HepG2 (cell line): ENCODE results near the gene TTYH2. TPM values are rescaled to one million over a fixed set of nuclear protein-coding genes. Genes with fewer than 3 reads are reported as not detected.

ENCODE experiments used
- ATAC-seq: fragments of 200-7000 bp; cut with Tn5 transposase; 3 replicates; pipeline ENCODE4 v1.9.1; 2020; ENCODE audit warnings: mild to moderate bottlenecking, moderate library complexity
- BruUV-seq: library from RNA; stranded (reverse); fragments of 400-500 nt; replicated peaks from 2 replicates; lab custom pipeline; 2021; lab: Mats Ljungman, UMichigan
- CTCF ChIA-PET: fragments of 300-600 bp; formaldehyde crosslinking; extraction: SDS; loops from one replicate; lab custom pipeline; 2021; ENCODE audit warnings: low total read pairs, inconsistent platforms, low intra/inter-chr PET ratio; lab: Yijun Ruan, JAX
- POLR2A ChIA-PET: fragments of 350-600 bp; sonication (Branson Sonifier 250); formaldehyde crosslinking; loops from one replicate; lab custom pipeline; 2020; ENCODE audit warnings: antibody characterized with exemption, inconsistent platforms; lab: Yijun Ruan, JAX
- DNase-seq: peaks from one replicate; pipeline ENCODE4 v3.0.0-alpha.2; 2015; ENCODE audit warnings: low spot score
- FAIRE-seq: peaks from 3 replicates; lab custom pipeline; 2011; peaks lifted over from hg19 to GRCh38; lab: Jason Lieb, UNC
- H2AFZ ChIP-seq: one replicate; pipeline ENCODE4 v1.6.1; 2011; ENCODE audit warnings: low read length, inconsistent platforms
- H3K27ac ChIP-seq: fragments of 300-600 bp; 3 replicates; pipeline ENCODE4 v1.8.0; 2011; ENCODE audit warnings: mixed run types, mild to moderate bottlenecking, mixed read lengths, low read length, inconsistent platforms; ENCODE audit not compliant: insufficient read depth; ENCODE audit errors: extremely low read length
- H3K27me3 ChIP-seq, 2 experiments: fragments of 200-600 bp in 1 of 2; 2 replicates in 1 of 2; 3 replicates in 1 of 2; pipeline versions ENCODE4 v1.6.0 to v1.8.0; 2011; ENCODE audit warnings: low read length in 2 of 2, mild to moderate bottlenecking in 2 of 2, moderate library complexity in 2 of 2, inconsistent platforms in 1 of 2; ENCODE audit not compliant: insufficient read depth in 2 of 2, control insufficient read depth in 1 of 2
- H3K36me3 ChIP-seq, 2 experiments: fragments of 200-600 bp in 1 of 2; replicated peaks in 1 of 2; 2 replicates in 1 of 2; 3 replicates in 1 of 2; pipeline versions ENCODE4 v1.5.1 to v1.8.0; 2011; ENCODE audit warnings: low read length in 2 of 2, inconsistent platforms in 1 of 2; ENCODE audit not compliant: insufficient read depth in 2 of 2, control insufficient read depth in 1 of 2
- H3K4me1 ChIP-seq: 2 replicates; pipeline ENCODE4 v1.5.1; 2012; ENCODE audit warnings: low read length, inconsistent platforms; ENCODE audit not compliant: insufficient read depth
- H3K4me2 ChIP-seq: 2 replicates; pipeline ENCODE4 v1.6.0; 2011; ENCODE audit warnings: low read depth, low read length, inconsistent platforms
- H3K4me3 ChIP-seq, 3 experiments: fragments of 200-600 bp in 1 of 3; sonication (generic), shearing (Covaris generic) in 1 of 3; replicated peaks in 1 of 3; 2 replicates each; pipeline ENCODE4 v1.5.1; 2011 to 2016; ENCODE audit warnings: low read length in 3 of 3, inconsistent platforms in 2 of 3, low read depth in 2 of 3, mild to moderate bottlenecking in 2 of 3, control low read depth in 1 of 3, mixed read lengths in 1 of 3; ENCODE audit not compliant: insufficient read depth in 1 of 3
- H3K79me2 ChIP-seq: one replicate; pipeline ENCODE4 v1.6.1; 2011; ENCODE audit warnings: low read length, inconsistent platforms; ENCODE audit not compliant: insufficient read depth
- H3K9ac ChIP-seq: 2 replicates; pipeline ENCODE4 v1.6.0; 2011; ENCODE audit warnings: mild to moderate bottlenecking, low read depth, low read length, inconsistent platforms; ENCODE audit not compliant: insufficient read depth
- H3K9me3 ChIP-seq: 2 replicates; pipeline ENCODE4 v1.5.1; 2012; ENCODE audit warnings: mild to moderate bottlenecking, low read length
- H4K20me1 ChIP-seq: 2 replicates; pipeline ENCODE4 v1.6.0; 2011; ENCODE audit warnings: inconsistent platforms, mild to moderate bottlenecking, low read length, moderate library complexity; ENCODE audit not compliant: insufficient read depth
- MNT ChIP-seq: fragments of 450-650 bp; IDR thresholded peaks from 2 replicates; pipeline ENCODE4 v1.6.1; 2016
- NR2F2 ChIP-seq: IDR thresholded peaks from 2 replicates; pipeline ENCODE4 v1.6.1; 2012; ENCODE audit warnings: low read depth, inconsistent platforms, borderline replicate concordance
- PRDM15 ChIP-seq: sonication (generic); formaldehyde crosslinking; IDR thresholded peaks from 2 replicates; pipeline ENCODE4 v1.4.0; 2020; ENCODE audit warnings: missing genetic modification reagents
- REST ChIP-seq, 2 experiments: IDR thresholded peaks; 2 replicates each; pipeline ENCODE4 v1.6.1; 2011 to 2012; ENCODE audit warnings: low read length in 2 of 2, borderline replicate concordance in 1 of 2, low read depth in 1 of 2, mild to moderate bottlenecking in 1 of 2, moderate library complexity in 1 of 2
- ZNF883 ChIP-seq: sonication (generic); formaldehyde crosslinking; IDR thresholded peaks from 2 replicates; pipeline ENCODE4 v1.5.1; 2020; ENCODE audit warnings: mild to moderate bottlenecking, missing genetic modification reagents; ENCODE audit errors: not compliant biosample characterization
- WGBS: methylation state at CpG from one replicate; pipeline ENCODE4 v1.1.6; 2017; ENCODE audit warnings: low lambda C conversion rate; 5-methylcytosine and 5-hydroxymethylcytosine counted together
- in situ Hi-C: cut with HindIII; loops from 2 replicates; pipeline ENCODE4 v1.10.0; 2017; ENCODE audit warnings: low pct_unique_long_range_greater_than_20kb; ENCODE audit not compliant: extremely low pct_ligation_motif_present
- intact Hi-C: fragments of 100-400 bp; cut with micrococcal nuclease; formaldehyde crosslinking; loops from one replicate; pipeline ENCODE4 v1.10.0; 2022; ENCODE audit not compliant: unreplicated experiment
- polyA plus RNA-seq, 8 experiments: library from polyadenylated mRNA; depleted of rRNA in 3 of 8; stranded (reverse) in 7 of 8; unstranded in 1 of 8; fragments of >200 nt; fragmentation: Illumina TruSeq in 4 of 8; extraction: Trizol in 4 of 8; gene quantifications; 2 replicates each; pipeline versions ENCODE4 v1.2.1 to v1.2.3, GENCODE V29; 2011 to 2016; ENCODE audit warnings: low read depth in 4 of 8, missing spikeins in 1 of 8, mixed read lengths in 1 of 8; ENCODE audit not compliant: insufficient read depth in 1 of 8
- total RNA-seq, 5 experiments: library from RNA; depleted of rRNA; stranded (reverse); fragments of >200 nt; fragmentation: Illumina TruSeq; extraction: Trizol; gene quantifications; 2 replicates each; pipeline ENCODE4 v1.2.3, GENCODE V29; 2016; ENCODE audit warnings: low read depth in 1 of 5

Gene TTYH2
- total and polyA plus RNA-seq, 2 of the 13 experiments (the other 11 are each of a cell fraction or from before 2014, with no cell fraction given), result 0.77 to 0.96 TPM

- no peak for TF ChIP-seq PRDM15 (CRISPR knock-in tag)
- no peak for TF ChIP-seq NR2F2
- no peak for TF ChIP-seq REST (IDR thresholded peaks at IDR 0.05; ENCODE audit: borderline replicate concordance in 1 of 2, low read depth in 1 of 2, low read length in 2 of 2)
Observed at GRCh38 chr17:74268558-74268957, 55.2 kb downstream of the TTYH2 start (continued).

- ChIA-PET CTCF (no interaction called here), POLR2A (no interaction called here)
- Histone ChIP-seq H3K27ac (no peak overlapping the region), H3K9me3 (no peaks in the 10 kb centered on the region), H3K9ac (no peak overlapping the region), H2AFZ (no peak overlapping the region), H3K79me2 (no peaks in the 10 kb centered on the region), H3K27me3 (peaks cover 2 to 62% of the 10 kb centered on the region in 2 experiments), H3K4me1 (no peaks in the 10 kb centered on the region), H3K4me3 (no peak overlapping the region), H3K36me3 (no peaks in the 10 kb centered on the region), H4K20me1 (no peaks in the 10 kb centered on the region), H3K4me2 (no peak overlapping the region)
- TF ChIP-seq MNT, result peak; percentile 65
- TF ChIP-seq ZNF883 (CRISPR knock-in tag), result no peak
- ATAC-seq (no peak), FAIRE-seq (no peak), DNase-seq (no peak)
- BruUV-seq, result no TSS peak
- intact Hi-C loops (no loop called here), in situ Hi-C loops (no loop called here)
- WGBS, result 20% methylated on average over 10 of the region's 10 CpGs
Observed at GRCh38 chr17:74270333-74270732, 57.0 kb downstream of the TTYH2 start.
